GM19240 (cell line): ENCODE data around the gene SDR9C7.
"Not testable (repeated sequence)": the region's sequence is repeated elsewhere in the genome, so short reads cannot be mapped to it uniquely, and the experiment has no call there.

Experiments
- DNase-seq: peaks from one replicate; pipeline ENCODE4 v3.0.0; 2011; ENCODE audit warnings: low spot score; ENCODE audit not compliant: insufficient read length

The SDR9C7 gene

DNA sequence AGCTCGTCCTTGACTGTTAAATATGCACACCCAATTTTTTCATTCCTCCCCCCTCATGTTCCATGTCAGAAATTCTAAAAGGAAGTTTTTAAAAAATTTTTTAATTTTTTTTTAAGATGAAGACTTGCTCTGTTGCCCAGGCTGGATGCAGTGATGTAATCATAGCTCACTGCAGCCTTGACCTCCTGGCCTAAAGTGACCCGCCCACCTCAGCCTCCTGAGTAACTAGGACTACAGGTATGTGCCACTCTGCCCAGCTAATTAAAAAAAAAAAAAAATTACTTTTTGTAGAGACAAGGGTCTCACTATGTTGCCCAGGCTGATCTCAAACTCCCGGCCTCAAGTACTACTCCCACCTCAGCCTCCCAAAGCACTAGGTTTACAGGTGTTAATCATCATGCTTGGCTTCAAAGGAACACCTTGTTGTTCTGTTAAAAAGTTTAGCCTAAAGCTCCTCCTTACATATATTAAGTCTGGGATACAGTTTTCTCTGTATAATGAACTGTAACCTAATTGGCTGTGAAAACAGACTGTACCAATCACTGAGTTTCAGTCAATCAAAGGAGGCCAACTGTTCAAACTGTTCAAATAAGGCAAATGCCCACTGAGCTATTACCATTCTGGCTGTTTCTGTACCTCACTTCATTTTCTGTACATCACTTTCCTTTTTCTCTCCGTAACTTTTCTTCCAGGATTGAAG lies 17.8 kb downstream of the SDR9C7 start:
- no peak for DNase-seq

DNA sequence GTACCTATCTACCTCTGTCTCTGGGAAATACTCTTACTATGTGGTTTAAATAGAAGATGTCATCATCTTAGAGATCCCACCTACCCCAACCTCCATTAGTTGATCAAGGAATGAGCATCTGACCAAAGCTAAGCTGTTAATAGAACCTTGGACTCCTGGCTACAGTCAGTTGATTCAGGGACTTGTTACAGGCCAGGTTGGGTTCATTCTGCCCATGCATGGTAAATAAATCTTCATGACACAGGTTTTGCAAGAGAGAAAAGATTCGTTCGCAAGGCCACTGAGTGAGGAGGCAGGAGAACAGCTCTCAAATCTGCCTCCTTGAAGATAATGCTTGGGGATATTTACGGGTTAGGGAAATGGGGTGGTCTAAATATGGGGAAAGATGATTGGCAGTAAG lies 19.5 kb downstream of the SDR9C7 start:
- DNase-seq: no peak

DNA sequence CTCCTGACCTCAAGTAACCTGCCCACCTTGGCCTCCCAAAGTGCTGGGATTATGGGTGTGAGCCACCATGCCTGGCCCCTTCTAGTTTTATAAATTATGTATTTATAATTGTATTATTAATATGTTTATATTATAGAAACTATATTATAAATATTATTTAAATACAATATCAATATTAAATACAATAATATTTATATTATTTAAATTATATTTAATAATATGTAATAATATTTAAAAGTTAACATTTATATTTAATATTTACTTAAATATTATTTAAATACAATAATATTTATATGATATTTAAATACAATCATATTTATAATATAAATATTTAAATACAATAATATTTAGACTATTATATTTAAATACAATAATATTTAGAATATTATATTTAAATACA lies 20.0 kb downstream of the SDR9C7 start:
- DNase-seq: no peak

DNA sequence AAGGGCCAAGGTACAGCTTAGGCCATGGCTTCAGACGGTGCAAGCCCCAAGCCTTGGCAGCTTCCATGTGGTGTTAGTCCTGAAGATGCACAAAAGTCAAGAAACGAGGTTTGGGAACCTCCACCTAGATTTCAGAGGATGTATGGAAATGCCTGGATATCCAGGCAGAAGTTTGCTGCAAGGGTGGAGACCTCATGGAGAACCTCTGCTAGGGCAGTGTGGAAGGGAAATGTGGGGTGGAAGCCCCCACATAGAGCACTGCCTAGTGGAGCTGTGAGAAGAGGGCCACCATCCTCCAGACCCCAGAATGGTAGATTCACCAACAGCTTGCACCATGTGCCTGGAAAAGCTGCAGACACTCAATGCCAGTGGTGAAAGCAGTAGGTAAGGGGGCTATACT lies 24.8 kb downstream of the SDR9C7 start:
- DNase-seq: not testable (repeated sequence)

DNA sequence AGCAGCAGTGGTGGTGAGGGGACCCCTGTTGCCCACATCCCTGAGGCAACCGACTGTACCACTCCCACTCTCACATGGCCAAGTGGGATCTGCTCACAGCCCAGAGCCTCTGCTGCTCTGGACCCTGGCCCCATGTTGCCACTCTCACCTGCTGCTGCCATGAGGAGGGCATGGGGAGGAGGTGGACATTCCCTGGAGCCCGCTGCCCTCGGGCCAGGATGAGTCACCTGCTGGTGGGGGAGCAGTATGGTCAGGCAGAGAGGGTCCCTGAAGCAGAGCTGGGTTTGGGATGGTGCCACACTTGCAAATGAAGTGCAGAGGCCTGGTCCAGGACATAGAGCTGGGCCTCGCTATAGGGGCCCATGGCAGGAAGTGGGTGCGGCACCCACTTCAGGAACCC lies 26.1 kb downstream of the SDR9C7 start:
- no peak for DNase-seq

DNA sequence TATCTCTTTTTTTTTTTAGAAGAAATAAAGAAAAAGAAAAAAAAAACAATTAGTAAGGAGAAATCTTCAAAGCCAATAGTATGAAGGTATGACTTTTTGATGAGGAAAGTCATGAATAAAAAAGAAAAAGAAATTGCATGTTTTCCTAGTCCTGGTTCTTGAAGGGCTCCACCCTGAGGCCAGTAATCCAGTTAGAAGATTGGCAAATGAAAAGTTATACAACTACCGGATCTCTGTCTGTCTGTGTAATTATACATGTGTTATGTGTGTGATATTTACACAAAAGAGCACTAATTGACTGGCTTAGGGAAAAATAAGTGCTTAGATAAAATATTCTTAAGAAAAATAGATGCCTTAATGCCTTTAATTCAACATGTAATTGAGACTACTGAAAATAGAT lies 28.4 kb downstream of the SDR9C7 start:
- no peak for DNase-seq

DNA sequence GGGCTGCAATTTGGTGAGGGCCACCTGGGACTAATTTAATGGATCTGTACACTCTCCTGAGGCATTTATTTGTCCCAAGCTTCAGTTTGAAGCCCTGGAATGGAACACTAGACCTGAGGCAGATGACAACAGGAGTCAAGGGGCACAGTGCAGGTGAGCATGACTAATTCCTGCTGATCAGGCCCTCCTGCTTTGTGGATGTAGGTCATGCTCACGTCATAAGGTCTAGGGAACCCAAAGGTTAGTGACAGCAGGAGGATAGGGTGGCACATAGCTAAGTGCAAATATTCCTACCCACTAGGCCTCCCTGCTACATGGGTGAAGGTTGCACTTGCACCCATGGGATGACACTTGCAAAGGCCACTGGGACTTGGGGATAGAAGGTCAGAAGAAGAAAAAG lies 30.8 kb downstream of the SDR9C7 start:
- no peak for DNase-seq

DNA sequence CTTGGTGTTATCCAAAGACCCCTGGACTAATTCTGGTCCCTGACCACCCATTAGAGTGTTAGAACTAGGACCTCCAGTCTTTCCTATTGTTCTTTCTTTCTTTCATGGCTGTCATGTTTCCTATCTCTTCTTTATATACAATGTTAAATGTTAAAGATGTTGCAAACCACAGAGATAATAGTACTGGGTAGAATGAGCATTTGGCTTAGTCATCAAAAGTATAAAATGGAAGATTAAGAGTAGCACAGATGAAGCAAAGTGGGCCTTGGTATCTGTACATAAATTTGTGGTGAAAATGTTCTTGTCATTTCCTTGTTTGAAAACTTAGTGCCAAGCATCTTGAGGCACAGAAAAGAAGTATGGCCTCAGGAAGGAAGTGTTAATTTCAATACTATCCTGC lies 32.9 kb downstream of the SDR9C7 start:
- not testable (repeated sequence) for DNase-seq

DNA sequence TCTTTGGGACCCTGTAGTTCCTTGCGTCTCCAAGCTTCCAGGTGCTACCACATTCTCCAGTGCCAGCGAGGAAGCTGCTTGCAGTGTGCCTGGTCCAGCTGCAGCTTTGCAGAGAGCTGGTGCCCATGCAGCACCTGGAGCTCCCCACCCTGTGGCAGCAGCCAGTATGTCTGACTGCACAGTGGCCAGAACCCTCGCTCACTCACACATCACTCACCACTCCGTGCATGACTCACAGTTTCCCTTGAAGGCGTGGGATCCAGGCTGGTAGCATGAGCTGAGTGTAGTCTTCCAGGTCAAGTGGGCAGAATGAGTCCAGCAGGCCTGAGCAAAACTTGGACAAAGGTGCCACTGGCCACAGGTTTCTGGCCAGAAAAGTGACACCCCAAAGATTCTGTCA lies 33.6 kb downstream of the SDR9C7 start:
- DNase-seq: no peak

DNA sequence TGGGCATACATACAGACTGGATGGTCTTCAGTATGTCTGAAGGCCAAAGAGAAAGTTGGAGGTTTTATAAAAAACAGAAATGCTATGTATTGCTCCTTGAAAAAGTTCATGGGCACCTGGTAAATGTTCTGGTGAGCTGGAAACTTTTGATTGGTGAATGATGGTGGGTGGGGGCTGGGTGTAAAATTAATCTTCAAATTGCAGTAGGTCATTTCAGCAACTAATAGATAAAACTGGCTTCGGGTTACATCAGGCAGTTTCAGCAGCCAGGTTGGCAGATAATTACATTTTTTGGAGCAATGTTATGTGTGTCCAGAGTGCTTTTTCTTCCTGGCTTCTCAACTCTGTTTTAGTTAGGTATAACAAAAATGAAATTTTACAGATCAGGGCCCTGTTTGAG lies 35.3 kb downstream of the SDR9C7 start:
- DNase-seq: no peak

DNA sequence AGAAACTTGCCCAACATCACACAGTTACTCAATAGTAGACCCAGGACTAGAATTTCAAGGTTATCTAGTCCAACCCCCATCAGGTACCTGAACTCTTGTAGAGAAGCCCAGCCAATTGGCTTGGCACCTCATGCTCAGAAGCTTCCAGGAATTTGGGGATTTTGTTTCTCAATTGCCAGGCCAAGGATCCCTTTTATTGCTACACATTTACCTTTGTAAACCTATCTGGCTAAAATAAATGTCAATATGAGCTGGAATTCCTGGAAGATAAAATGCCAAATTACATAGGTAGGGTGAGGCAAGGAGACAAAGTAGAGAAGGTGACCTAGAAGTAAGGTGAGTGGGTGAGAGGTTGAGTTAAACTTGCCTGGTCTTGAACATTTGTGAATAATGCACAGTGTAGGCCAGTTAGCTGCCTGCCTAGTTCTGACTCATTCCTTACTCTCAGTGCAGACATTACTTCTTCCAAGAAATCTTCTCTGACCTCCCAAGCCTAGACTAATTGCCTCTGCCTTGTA lies 36.3 kb downstream of the SDR9C7 start:
- no peak for DNase-seq

DNA sequence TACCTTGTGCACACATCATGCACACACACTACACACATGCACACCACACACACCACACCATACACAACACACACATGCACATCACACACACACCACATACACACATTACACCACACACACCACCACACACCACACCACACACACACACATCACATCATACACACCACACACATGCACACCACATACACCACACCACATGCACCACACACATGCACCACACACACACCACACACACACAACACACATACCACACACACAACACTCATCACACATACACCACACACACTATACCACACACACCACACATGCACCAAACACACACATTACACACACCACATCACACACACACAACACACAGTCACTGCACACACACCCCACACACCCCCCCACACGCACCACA lies 38.1 kb downstream of the SDR9C7 start:
- no peak for DNase-seq

DNA sequence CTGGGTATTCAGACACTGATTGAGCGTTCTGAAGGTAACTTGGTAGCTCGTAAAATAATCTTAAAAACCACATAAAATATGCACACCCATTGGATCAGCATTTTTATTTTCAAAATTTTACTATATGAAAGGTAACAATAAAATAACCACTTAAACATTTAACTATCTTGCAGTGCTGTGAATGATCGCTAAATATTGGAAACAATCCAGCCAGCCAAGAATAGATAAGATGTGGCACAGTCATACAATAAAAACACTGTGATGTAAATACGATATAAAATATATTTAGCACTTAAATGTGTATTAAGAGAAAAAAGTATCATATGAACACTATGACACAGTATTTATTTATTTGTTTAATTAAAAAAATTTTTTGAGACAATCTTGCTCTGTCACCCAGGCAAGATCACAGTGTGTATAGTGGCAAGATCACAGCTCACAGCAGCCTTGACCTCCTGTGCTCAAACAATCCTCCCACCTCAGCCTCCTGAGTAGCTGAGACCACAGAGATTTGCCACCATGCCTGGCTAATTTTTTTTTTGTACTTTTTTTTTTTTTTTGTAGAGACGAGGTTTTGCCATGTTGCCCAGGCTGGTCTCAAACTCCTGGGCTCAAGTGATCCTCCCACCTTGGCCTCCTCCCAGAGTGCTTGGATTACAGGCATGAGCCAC lies 39.4 kb downstream of the SDR9C7 start:
- DNase-seq: no peak

DNA sequence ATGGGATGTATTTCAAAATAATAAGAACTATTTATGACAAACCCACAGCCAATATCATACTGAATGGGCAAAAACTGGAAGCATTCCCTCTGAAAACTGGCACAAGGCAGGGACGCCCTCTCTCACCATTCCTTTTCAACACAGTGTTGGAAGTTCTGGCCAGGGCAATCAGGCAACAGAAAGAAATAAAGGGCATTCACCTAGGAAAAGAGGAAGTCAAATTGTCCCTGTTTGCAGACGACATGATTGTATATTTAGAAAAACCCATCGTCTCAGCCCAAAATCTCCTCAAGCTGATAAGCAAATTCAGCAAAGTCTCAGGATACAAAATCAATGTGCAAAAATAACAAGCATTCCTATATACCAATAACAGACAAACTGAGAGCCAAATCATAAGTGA lies 42.3 kb downstream of the SDR9C7 start:
- not testable (repeated sequence) for DNase-seq

DNA sequence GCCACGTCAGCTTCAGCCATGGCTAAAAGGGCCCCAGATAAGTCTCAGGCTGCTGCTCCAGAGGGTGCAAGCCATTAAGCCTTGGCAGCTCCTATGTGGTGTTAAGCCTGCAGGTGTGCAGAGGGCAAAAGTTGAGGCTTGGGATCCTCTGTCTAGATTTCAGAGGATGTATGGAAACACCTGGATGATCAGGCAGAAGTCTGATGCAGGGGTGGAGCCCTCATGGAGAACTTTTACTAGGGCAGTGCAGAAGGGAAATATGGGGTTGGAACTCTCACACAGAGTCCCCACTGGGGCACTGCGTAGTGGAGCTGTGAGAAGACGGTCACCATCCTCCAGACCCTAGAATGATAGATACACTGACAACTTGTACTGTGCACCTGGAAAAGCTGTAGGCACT lies 47.9 kb downstream of the SDR9C7 start:
- DNase-seq: no peak

DNA sequence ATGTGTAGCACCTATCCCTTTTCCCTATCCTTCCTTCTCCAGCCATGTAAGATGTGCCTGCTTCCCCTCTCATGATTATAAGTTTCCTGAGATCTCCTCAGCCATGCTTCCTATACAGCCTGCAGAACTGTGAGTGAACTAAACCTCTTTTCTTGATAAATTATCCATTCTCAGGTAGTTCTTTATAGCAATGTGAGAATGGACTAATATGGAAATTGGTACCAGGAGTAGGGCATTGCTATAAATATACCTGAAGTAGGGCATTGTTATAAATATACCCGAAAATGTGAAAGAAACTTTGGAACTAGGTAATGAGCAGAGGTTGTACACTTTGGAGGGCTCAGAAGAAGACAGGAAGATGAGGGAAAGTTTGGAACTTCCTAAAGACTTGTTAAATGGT lies 48.9 kb downstream of the SDR9C7 start:
- no peak for DNase-seq

DNA sequence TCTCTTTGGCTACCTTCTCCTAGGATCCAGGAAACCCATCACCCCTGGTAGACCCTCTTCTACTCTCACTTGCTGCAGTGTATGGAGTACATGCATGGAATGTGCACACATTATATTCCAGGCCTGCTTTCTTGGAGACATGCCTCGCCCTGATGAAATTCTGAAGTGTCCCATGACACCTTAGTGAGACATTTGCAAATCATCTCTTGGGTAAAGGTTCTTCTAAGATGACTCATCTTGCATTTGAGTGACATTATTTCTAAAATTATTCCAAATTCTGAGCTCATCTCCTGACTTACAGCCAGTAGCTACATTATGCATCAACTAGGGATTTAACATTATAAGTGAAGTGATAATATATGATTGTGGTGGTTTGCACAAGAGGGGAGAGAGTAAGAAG lies 49.8 kb downstream of the SDR9C7 start:
- DNase-seq: no peak

DNA sequence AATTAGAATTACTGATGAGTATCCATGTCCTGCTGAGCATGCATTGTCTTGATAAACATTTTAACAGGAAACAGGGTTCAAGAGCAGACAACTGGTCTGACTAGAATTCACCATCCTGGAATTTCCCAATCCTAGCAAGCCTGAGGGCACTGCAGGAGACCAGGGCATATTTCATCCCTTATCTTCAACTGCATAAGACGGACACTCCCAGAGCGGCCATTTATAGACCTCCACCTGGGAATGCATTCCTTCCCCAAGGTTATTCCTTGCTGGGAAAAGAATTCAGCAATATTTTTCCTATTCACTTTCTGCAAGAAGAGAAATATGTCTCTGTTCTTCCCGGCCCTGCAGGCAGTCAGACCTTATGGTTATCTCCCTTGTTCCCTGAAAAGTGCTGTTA lies 51.8 kb downstream of the SDR9C7 start:
- not testable (repeated sequence) for DNase-seq

DNA sequence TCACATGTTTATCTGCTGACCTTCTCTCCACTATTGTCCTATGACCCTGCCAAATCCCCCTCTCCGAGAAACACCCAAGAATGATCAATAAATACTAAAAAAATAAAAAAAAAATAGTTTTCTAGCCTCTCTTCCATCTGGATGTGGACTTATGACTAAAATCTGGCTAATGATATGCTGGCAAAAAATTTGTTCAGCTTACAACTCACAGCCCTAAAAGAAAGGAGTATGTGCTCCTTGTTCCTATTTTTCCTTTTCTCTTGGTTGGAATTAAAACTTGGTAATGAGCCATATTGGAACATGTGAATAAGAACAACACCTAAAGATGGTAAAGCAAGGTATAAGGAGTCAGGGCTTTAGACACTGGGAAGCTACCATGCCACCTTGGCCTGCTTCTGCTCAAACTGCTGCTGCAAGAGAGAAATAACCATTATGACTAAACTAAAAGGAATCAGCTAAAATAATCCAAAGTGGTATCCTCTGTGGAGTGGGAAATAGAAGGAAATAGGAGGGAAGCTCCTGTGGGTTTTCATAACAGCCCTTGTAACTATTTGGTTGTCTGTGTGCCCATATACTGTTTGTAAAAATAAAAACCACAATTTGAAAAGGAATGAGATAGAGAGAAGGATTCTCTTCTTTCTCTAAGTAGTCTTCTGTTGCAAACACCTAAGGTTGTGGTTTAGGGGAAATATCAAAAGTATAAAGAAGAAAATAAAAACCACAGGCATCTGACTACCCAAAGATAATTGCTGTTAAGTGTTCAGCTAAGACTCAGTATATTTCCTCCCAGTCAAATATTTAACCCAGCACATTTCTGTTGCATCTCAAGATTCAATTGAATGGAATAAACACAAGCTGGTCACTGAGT lies 53.8 kb downstream of the SDR9C7 start:
- no peak for DNase-seq

DNA sequence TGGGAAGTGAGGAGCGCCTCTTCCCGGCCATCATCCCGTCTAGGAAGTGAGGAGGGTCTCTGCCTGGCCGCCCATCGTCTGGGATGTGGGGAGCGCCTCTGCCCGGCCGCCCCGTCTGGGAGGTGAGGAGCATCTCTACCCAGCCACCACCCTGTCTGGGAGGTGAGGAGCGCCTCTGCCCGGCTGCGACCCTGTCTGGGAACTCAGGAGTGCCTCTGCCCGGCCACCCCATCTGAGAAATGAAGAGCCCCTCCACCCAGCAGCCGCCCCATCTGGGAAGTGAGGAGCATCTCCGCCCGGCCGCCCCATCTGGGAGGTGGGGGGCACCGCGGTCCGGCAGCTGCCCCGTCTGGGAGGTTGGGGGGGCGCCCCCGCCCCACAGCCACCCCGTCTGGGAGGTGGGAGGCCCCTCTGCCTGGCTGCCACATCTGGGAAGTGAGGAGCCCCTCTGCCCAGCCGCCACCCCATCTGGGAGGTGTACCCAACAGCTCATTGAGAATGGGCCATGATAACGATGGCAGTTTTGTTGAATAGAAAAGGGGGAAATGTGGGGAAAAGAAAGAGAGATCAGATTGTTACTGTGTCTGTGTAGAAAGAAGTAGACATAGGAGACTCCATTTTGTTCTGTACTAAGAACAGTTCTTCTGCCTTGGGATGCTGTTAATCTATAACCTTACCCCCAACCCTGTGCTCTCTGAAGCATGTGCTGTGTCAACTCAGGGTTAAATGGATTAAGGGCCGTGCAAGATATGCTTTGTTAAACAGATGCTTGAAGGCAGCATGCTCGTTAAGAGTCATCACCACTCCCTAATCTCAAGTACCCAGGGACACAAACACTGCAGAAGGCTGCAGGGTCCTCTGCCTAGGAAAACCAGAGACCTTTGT lies 54.7 kb downstream of the SDR9C7 start:
- not testable (repeated sequence) for DNase-seq

DNA sequence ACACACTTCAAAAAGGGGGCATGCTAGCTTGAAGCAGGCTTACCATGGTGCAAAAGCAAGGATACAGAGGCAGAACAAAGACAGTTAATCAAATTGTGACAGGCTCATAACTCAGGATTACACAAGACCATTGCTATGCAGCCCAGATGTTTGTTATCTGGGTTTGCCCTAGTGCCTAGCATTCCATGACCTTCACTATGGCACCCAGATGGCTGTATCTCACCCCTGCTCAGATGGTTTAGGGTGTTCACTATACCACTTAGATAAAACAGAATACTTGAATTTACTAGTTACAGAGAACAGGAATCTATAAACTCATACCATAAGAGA lies 56.2 kb downstream of the SDR9C7 start:
- no peak for DNase-seq
